B cell (primary cell): ENCODE measurements around the gene OMA1. TPM values are rescaled to one million over a fixed set of nuclear protein-coding genes. Genes with fewer than 3 reads are reported as not detected.

Experiments
- ATAC-seq: fragments of 200-7000 bp; cut with Tn5 transposase; one replicate; pipeline ENCODE4 v1.10.0; 2021; ENCODE audit warnings: low read depth, mild to moderate bottlenecking, moderate number of reproducible peaks, moderate library complexity
- CTCF ChIA-PET: fragments of 350-600 bp; sonication (Branson Sonifier 250); formaldehyde crosslinking; loops from one replicate; lab custom pipeline; 2021; ENCODE audit warnings: antibody characterized with exemption, inconsistent platforms; lab: Charles Lee
- POLR2A ChIA-PET: fragments of 350-600 bp; sonication (Branson Sonifier 250); formaldehyde crosslinking; loops from one replicate; lab custom pipeline; 2021; ENCODE audit warnings: antibody characterized with exemption; lab: Charles Lee
- DNase-seq: peaks from one replicate; pipeline ENCODE4 v3.0.0; 2013
- H2AFZ ChIP-seq: 2 replicates; pipeline ENCODE4 v1.6.1; 2012; ENCODE audit warnings: mild to moderate bottlenecking, low read depth, low read length; ENCODE audit not compliant: insufficient read depth, poor library complexity, severe bottlenecking
- H3K27ac ChIP-seq, 2 donors: 1 replicate in 1 of 2; 2 replicates in 1 of 2; pipeline ENCODE4 v1.5.1; 2012 to 2013; ENCODE audit warnings: low read length in 2 of 2, mild to moderate bottlenecking in 2 of 2, moderate library complexity in 1 of 2
- H3K27me3 ChIP-seq, 4 experiments: fragments of 200-600 bp in 1 of 4; sonication (generic) in 1 of 4; replicated peaks in 1 of 4; 1 replicate in 2 of 4; 2 replicates in 2 of 4; pipeline versions ENCODE4 v1.6.1 to v1.7.0; 2013 to 2016; ENCODE audit warnings: low read length in 3 of 4, mild to moderate bottlenecking in 2 of 4, mixed read lengths in 1 of 4, moderate library complexity in 1 of 4; ENCODE audit not compliant: insufficient read depth in 4 of 4, control insufficient read depth in 3 of 4; ENCODE audit errors: control extremely low read depth in 1 of 4
- H3K36me3 ChIP-seq, 2 experiments: replicated peaks in 1 of 2; 1 replicate in 1 of 2; 2 replicates in 1 of 2; pipeline versions ENCODE4 v1.6.1 to v1.7.1; 2013; ENCODE audit warnings: low read length in 1 of 2; ENCODE audit not compliant: insufficient read depth in 2 of 2, control insufficient read depth in 1 of 2; ENCODE audit errors: control extremely low read depth in 1 of 2, extremely low read depth in 1 of 2
- H3K4me1 ChIP-seq, 2 donors: fragments of 200-600 bp in 1 of 2; sonication (generic) in 1 of 2; 1 replicate in 1 of 2; 2 replicates in 1 of 2; pipeline versions ENCODE4 v1.5.1 to v1.6.1; 2013 to 2017; ENCODE audit warnings: low read length in 2 of 2; ENCODE audit not compliant: control insufficient read depth in 2 of 2, insufficient read depth in 2 of 2
- H3K4me2 ChIP-seq: replicated peaks from 2 replicates; pipeline ENCODE3; 2012; ENCODE audit warnings: mild to moderate bottlenecking, low read depth, low read length; ENCODE audit not compliant: poor library complexity, severe bottlenecking
- H3K4me3 ChIP-seq, 5 experiments: fragments of 200-600 bp in 1 of 5; sonication (generic) in 1 of 5; 1 replicate in 3 of 5; 2 replicates in 2 of 5; pipeline versions ENCODE4 v1.5.1 to v1.7.0; 2011 to 2016; ENCODE audit warnings: low read length in 4 of 5, mild to moderate bottlenecking in 4 of 5, low read depth in 2 of 5, control low read depth in 1 of 5, moderate library complexity in 1 of 5; ENCODE audit not compliant: insufficient read depth in 1 of 5; ENCODE audit errors: control extremely low read depth in 1 of 5, extremely low read depth in 1 of 5
- H3K79me2 ChIP-seq: fragments of 200-600 bp; sonication (generic); one replicate; pipeline ENCODE4 v1.6.0; 2016; ENCODE audit warnings: low read length; ENCODE audit not compliant: control insufficient read depth, insufficient read depth
- H3K9ac ChIP-seq: fragments of 200-600 bp; sonication (generic); 2 replicates; pipeline ENCODE4 v1.6.1; 2017; ENCODE audit warnings: mild to moderate bottlenecking, low read length, moderate library complexity
- H3K9me3 ChIP-seq, 3 donors: one replicate each; pipeline versions ENCODE4 v1.6.1 to v1.7.1; 2013; ENCODE audit warnings: low read length in 2 of 3; ENCODE audit not compliant: control insufficient read depth in 2 of 3, insufficient read depth in 1 of 3; ENCODE audit errors: control extremely low read depth in 1 of 3
- H4K20me1 ChIP-seq: 2 replicates; pipeline ENCODE4 v1.6.0; 2012; ENCODE audit warnings: mild to moderate bottlenecking, low read length; ENCODE audit not compliant: insufficient read depth, control insufficient read depth, poor library complexity, severe bottlenecking
- H3K27ac Mint-ChIP-seq: one replicate; pipeline ENCODE4 v1.8.0; 2021; ENCODE audit warnings: mixed read lengths
- H3K27me3 Mint-ChIP-seq: one replicate; pipeline ENCODE4 v1.8.0; 2021; ENCODE audit warnings: mixed read lengths
- H3K4me1 Mint-ChIP-seq: one replicate; pipeline ENCODE4 v1.8.0; 2021; ENCODE audit warnings: mixed read lengths
- H3K4me3 Mint-ChIP-seq: one replicate; pipeline ENCODE4 v1.8.0; 2021; ENCODE audit warnings: mixed read lengths
- H3K9me3 Mint-ChIP-seq: one replicate; pipeline ENCODE4 v1.8.0; 2022; ENCODE audit warnings: mixed read lengths; ENCODE audit not compliant: insufficient read depth
- CTCF ChIP-seq: fragments of 200-600 bp; IDR thresholded peaks from one replicate; pipeline ENCODE4 v1.8.0; 2022; ENCODE audit warnings: antibody characterized with exemption, mild to moderate bottlenecking
- EZH2 ChIP-seq: IDR thresholded peaks from 2 replicates; pipeline ENCODE4 v1.6.1; 2012; ENCODE audit warnings: borderline replicate concordance, low read depth, mild to moderate bottlenecking, moderate library complexity, low read length; ENCODE audit not compliant: insufficient read depth, poor library complexity, severe bottlenecking
- WGBS: methylation state at CpG from one replicate; pipeline ENCODE4 v1.1.5; 2013; ENCODE audit warnings: missing lambda C conversion rate; ENCODE audit not compliant: insufficient coverage; 5-methylcytosine and 5-hydroxymethylcytosine counted together
- intact Hi-C: fragments of 100-400 bp; cut with micrococcal nuclease; formaldehyde crosslinking; loops from one replicate; pipeline ENCODE4 v1.10.0; 2022
- polyA plus RNA-seq: library from polyadenylated mRNA; depleted of rRNA; stranded (reverse); fragments of >200 nt; gene quantifications from 2 replicates; pipeline ENCODE4 v1.2.3, GENCODE V29; 2012
- total RNA-seq, 2 donors: library from RNA; stranded (reverse); fragments of 120-200 nt in 1 of 2; gene quantifications; 1 replicate in 1 of 2; 2 replicates in 1 of 2; pipeline versions ENCODE4 v1.2.3 to v1.2.4, GENCODE V29; 2013 to 2022

OMA1 gene
- total and polyA plus RNA-seq, 2 donors (not counting 1 experiment from before 2014, with no cell fraction given) = 22.8 to 67.5 TPM

DNA sequence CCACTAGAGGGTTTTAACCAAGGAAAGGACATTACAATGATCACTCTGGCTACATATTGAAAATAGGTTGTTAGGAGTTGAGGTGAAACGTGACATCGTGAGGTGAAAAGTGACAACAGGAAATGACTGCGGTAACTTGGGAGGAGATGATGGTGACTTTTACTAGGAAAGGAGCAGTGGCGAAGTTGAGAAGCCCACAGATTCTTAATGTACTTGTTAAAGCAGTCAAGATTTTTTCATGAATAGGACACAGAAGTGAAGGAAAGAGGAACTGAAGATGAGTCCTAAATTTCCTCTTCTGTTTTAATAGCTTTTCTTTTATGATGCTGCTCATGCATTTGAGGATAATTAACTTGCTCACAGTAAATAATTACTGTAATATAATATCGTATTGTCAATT, 59.5 kb downstream of the OMA1 start:
- intact Hi-C loops = no loop called here
- POLR2A ChIA-PET = no interaction called here
- Histone ChIP-seq H3K79me2 (no peaks in the 10 kb centered on the region), H4K20me1 (peaks cover 6% of the 10 kb centered on the region), H3K9me3 (peaks cover 0 to 4% (median 0%) of the 10 kb centered on the region in 3 donors), H3K4me1 (no peaks in the 10 kb centered on the region), H3K27me3 (no peaks in the 10 kb centered on the region), H2AFZ (no peak overlapping the region), H3K9ac (no peak overlapping the region), H3K4me3 (no peak overlapping the region), H3K27ac (no peak overlapping the region), H3K4me2 (no peak overlapping the region), H3K36me3 (peaks cover 6 to 14% of the 10 kb centered on the region in 2 experiments)
- Mint-ChIP-seq H3K4me1 (peaks cover 5% of the 10 kb centered on the region), H3K27ac (no peak overlapping the region), H3K27me3 (no peaks in the 10 kb centered on the region), H3K9me3 (no peaks in the 10 kb centered on the region), H3K4me3 (no peak overlapping the region)
- WGBS = 74% methylated on average over 4 of the region's 5 CpGs
- TF ChIP-seq EZH2 = no peak
- TF ChIP-seq CTCF = no peak
- ATAC-seq = no peak
- CTCF ChIA-PET = no interaction called here
- no peak for DNase-seq

- Histone ChIP-seq H3K4me3 (no peak overlapping the region), H3K9me3 (no peaks in the 10 kb centered on the region), H3K9ac (no peak overlapping the region), H3K4me2 (no peak overlapping the region), H2AFZ (no peak overlapping the region), H3K27ac (no peak overlapping the region), H3K27me3 (no peaks in the 10 kb centered on the region), H3K36me3 (peaks cover 6 to 30% of the 10 kb centered on the region in 2 experiments), H3K79me2 (no peaks in the 10 kb centered on the region), H3K4me1 (no peaks in the 10 kb centered on the region), H4K20me1 (peaks cover 6% of the 10 kb centered on the region)
- DNase-seq (no peak), ATAC-seq (no peak)
- ChIA-PET POLR2A (no interaction called here), CTCF (no interaction called here)
- Mint-ChIP-seq H3K9me3 (no peaks in the 10 kb centered on the region), H3K4me3 (no peak overlapping the region), H3K27me3 (no peaks in the 10 kb centered on the region), H3K4me1 (peaks cover 4% of the 10 kb centered on the region), H3K27ac (no peak overlapping the region)
- 86% methylated on average over 1 of the region's 2 CpGs for WGBS
- intact Hi-C loops = no loop called here
- TF ChIP-seq EZH2 (no peak), CTCF (no peak)
These were observed 64.6 kb downstream of the OMA1 start for GRCh38 chr1:58481962-58482361.
